ENCODE results near the gene SMARCA5. TPM values are rescaled to one million over a fixed set of nuclear protein-coding genes. Genes with fewer than 3 reads are reported as not detected.

The SMARCA5 gene
- total and polyA plus RNA-seq, 4 donors, result 6.8 to 34.7 (median 12.6) TPM

GRCh38 chr4:143486314-143486713 is 27.2 kb upstream of the SMARCA5 start:
- H3K9ac ChIP-seq (ENCODE audit: low read depth in 1 of 2, low read length in 2 of 2), result no peak overlapping the region
- no peak overlapping the region for H3K27ac ChIP-seq (ENCODE audit: low read depth in 1 of 2, low read length in 2 of 2)
- H3K4me3 ChIP-seq (ENCODE audit: low read depth in 1 of 3, low read length in 3 of 3), result no peak overlapping the region
- WGBS, result 91% methylated on average over 1 of the region's 1 CpG
- no peaks in the 10 kb centered on the region for H3K36me3 ChIP-seq (ENCODE audit: control insufficient read depth in 4 of 4, insufficient read depth in 3 of 4, low read depth in 1 of 4, low read length in 3 of 4)
- peaks cover 0 to under 1% (median 0%) of the 10 kb centered on the region in 4 donors for H3K4me1 ChIP-seq (ENCODE audit: control insufficient read depth in 4 of 4, insufficient read depth in 4 of 4, low read length in 3 of 4)
- TF ChIP-seq NR2F2 (IDR thresholded peaks at IDR 0.05) (no peak), GABPA (IDR thresholded peaks at IDR 0.05 in 1 of 2, conservative IDR thresholded peaks at IDR 0.05 in 1 of 2) (no peak), EGR1 (IDR thresholded peaks at IDR 0.05; ENCODE audit: low read depth in 2 of 2) (no peak), HNF4A (conservative IDR thresholded peaks at IDR 0.05) (no peak), YY1 (IDR thresholded peaks at IDR 0.05) (no peak), RXRA (IDR thresholded peaks at IDR 0.05) (no peak), JUND (IDR thresholded peaks at IDR 0.05) (no peak), RAD21 (IDR thresholded peaks at IDR 0.05) (no peak), SP1 (IDR thresholded peaks at IDR 0.05) (no peak), FOXA2 (IDR thresholded peaks at IDR 0.05) (no peak), HNF4G (IDR thresholded peaks at IDR 0.05) (no peak), FOXA1 (IDR thresholded peaks at IDR 0.05) (no peak), CTCF (IDR thresholded peaks at IDR 0.05; ENCODE audit: low read depth, low read length, missing input control) (no peak)
- TF ChIP-seq, protein P1, sequence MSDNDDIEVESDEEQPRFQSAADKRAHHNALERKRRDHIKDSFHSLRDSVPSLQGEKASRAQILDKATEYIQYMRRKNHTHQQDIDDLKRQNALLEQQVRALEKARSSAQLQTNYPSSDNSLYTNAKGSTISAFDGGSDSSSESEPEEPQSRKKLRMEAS (IDR thresholded peaks at IDR 0.05), result no peak
- TF ChIP-seq, protein P2, sequence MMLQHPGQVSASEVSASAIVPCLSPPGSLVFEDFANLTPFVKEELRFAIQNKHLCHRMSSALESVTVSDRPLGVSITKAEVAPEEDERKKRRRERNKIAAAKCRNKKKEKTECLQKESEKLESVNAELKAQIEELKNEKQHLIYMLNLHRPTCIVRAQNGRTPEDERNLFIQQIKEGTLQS (IDR thresholded peaks at IDR 0.05), result no peak
- no peak for DNase-seq (ENCODE audit: low spot score)
- H3K9me3 ChIP-seq (ENCODE audit: control insufficient read depth in 4 of 4, low read length in 3 of 4), result no peaks in the 10 kb centered on the region
- H3K27me3 ChIP-seq (ENCODE audit: control insufficient read depth in 4 of 4, insufficient read depth in 4 of 4, low read length in 3 of 4), result no peaks in the 10 kb centered on the region

- TF ChIP-seq CTCF (IDR thresholded peaks at IDR 0.05; ENCODE audit: low read depth, low read length, missing input control) (no peak), NR2F2 (IDR thresholded peaks at IDR 0.05) (no peak), FOXA2 (IDR thresholded peaks at IDR 0.05) (no peak), TAF1 (conservative IDR thresholded peaks at IDR 0.05) (no peak), FOXA1 (IDR thresholded peaks at IDR 0.05) (no peak), RXRA (IDR thresholded peaks at IDR 0.05) (no peak), RAD21 (IDR thresholded peaks at IDR 0.05) (no peak), EGR1 (IDR thresholded peaks at IDR 0.05; ENCODE audit: low read depth in 2 of 2) (no peak), YY1 (IDR thresholded peaks at IDR 0.05) (no peak), REST (IDR thresholded peaks at IDR 0.05) (no peak), HNF4G (IDR thresholded peaks at IDR 0.05) (no peak), SP1 (IDR thresholded peaks at IDR 0.05) (no peak), HNF4A (conservative IDR thresholded peaks at IDR 0.05) (no peak), JUND (IDR thresholded peaks at IDR 0.05) (no peak), GABPA (IDR thresholded peaks at IDR 0.05 in 1 of 2, conservative IDR thresholded peaks at IDR 0.05 in 1 of 2) (no peak)
- TF ChIP-seq, protein P3, sequence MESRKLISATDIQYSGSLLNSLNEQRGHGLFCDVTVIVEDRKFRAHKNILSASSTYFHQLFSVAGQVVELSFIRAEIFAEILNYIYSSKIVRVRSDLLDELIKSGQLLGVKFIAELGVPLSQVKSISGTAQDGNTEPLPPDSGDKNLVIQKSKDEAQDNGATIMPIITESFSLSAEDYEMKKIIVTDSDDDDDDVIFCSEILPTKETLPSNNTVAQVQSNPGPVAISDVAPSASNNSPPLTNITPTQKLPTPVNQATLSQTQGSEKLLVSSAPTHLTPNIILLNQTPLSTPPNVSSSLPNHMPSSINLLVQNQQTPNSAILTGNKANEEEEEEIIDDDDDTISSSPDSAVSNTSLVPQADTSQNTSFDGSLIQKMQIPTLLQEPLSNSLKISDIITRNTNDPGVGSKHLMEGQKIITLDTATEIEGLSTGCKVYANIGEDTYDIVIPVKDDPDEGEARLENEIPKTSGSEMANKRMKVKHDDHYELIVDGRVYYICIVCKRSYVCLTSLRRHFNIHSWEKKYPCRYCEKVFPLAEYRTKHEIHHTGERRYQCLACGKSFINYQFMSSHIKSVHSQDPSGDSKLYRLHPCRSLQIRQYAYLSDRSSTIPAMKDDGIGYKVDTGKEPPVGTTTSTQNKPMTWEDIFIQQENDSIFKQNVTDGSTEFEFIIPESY (IDR thresholded peaks at IDR 0.05), result no peak
- TF ChIP-seq, protein P1 (IDR thresholded peaks at IDR 0.05), result no peak
- TF ChIP-seq, protein P2 (IDR thresholded peaks at IDR 0.05), result no peak
- 97% methylated on average over 3 of the region's 3 CpGs for WGBS
- no peak for DNase-seq (ENCODE audit: low spot score)
- Histone ChIP-seq H3K27ac (ENCODE audit: low read depth in 1 of 2, low read length in 2 of 2) (no peak overlapping the region), H3K9me3 (ENCODE audit: control insufficient read depth in 4 of 4, low read length in 3 of 4) (no peaks in the 10 kb centered on the region), H3K9ac (ENCODE audit: low read depth in 1 of 2, low read length in 2 of 2) (no peak overlapping the region), H3K4me3 (ENCODE audit: low read depth in 1 of 3, low read length in 3 of 3) (no peak overlapping the region), H3K36me3 (ENCODE audit: control insufficient read depth in 4 of 4, insufficient read depth in 3 of 4, low read depth in 1 of 4, low read length in 3 of 4) (no peaks in the 10 kb centered on the region), H3K27me3 (ENCODE audit: control insufficient read depth in 4 of 4, insufficient read depth in 4 of 4, low read length in 3 of 4) (no peaks in the 10 kb centered on the region), H3K4me1 (ENCODE audit: control insufficient read depth in 4 of 4, insufficient read depth in 4 of 4, low read length in 3 of 4) (no peaks in the 10 kb centered on the region)
These were observed 24.8 kb upstream of the SMARCA5 start for GRCh38 chr4:143488687-143489086.

All from liver (tissue), 9 donors.